OCI-M1 (cell line): ENCODE measurements around the gene CHRD.
"Not testable (repeated sequence)": the region's sequence is repeated elsewhere in the genome, so short reads cannot be mapped to it uniquely, and the experiment has no call there.

Experiments
- DNase-seq: peaks from one replicate; lab custom pipeline; 2025; lab: John Stamatoyannopoulos, UW

The CHRD gene

DNA sequence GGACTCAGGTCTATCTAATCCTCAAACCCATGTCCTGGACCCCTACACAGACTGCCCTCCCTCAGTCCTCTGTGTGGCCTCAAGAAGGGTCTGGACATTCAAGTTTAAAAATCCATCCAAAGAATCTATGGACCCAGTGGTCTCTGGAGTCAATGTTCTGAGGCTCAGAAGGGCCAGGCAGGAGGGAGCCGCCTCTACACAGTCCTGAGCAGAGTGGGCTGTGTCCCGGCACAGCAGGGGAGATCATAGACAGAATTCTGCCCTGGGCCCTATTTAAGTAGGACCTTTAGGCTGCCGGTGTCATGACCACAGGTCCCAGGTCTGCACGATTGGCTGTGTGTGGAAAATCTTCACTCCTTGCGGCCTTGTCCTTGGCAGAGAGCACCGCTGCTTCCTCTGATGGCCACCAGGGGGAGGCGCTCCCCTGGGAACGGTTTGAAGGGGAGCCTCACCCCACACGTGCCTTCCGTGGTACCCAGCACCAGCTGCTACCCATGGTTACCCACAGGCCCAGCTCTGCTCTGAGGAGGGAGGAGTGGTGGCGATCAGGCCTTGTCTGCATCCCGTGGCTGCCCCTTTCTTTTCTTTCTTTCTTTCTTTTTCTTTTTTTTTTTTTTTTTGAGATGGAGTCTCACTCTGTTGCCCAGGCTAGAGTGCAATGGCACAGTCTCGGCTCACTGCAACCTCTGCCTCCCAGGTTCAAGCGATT, 37.9 kb downstream of the CHRD start:
- peak; percentile 52 for DNase-seq

DNA sequence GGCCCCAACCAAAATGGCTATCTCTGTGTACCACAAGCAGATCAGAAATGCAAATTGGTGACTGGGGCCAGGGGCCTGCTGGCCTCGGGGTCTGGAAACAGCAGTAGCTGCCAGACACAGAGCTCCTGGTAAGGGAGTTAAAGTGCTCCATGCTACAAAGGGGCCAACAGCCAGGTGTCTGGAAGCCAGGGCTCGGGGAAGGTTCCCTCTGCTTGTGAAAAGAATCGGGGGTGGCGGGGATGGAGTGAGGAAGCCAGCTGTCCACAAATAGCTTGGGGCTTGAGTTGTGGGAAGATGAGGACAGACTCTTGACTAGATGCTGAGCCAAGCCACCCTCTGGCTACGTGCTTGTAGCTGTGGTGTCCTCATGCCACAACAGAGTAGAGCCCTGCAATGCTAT, 39.3 kb downstream of the CHRD start:
- no peak for DNase-seq

GRCh38 chr3:184423561-184423960, 43.7 kb downstream of the CHRD start:
- no peak for DNase-seq

- DNase-seq, result no peak
Measured at GRCh38 chr3:184426691-184427141, 46.9 kb downstream of the CHRD start.

- DNase-seq, result no peak
Measured at GRCh38 chr3:184428561-184429175, 48.8 kb downstream of the CHRD start.

DNA sequence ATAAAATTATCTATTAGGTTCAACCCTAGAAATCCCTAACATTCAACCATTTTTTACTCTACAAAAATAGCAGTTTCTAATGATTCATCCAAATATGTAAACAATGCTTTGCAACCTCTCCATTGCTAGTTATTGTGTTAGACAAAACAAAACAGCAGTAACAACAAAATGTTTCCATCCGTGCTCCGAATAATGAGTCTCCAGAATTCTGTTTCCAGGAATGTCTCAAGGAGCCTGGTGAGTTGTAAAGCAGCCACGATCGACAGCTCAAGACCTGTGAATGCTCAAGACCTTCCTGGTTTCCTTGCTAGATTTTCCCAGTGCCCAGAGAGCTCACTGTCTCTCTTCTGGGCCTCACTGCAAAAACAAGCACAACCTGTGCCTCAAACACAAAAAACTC, 49.9 kb downstream of the CHRD start:
- no peak for DNase-seq

- no peak for DNase-seq
Measured at GRCh38 chr3:184430940-184431339, 51.1 kb downstream of the CHRD start.

- DNase-seq, result not testable (repeated sequence)
Measured at GRCh38 chr3:184433178-184433577, 53.3 kb downstream of the CHRD start.

GRCh38 chr3:184439096-184439495, 59.2 kb downstream of the CHRD start:
- DNase-seq, result no peak
